ENCODE results near the gene DSCAML1. TPM values are rescaled to one million over a fixed set of nuclear protein-coding genes. Genes with fewer than 3 reads are reported as not detected.

The DSCAML1 gene
- total and polyA plus RNA-seq, 4 donors, result 0.18 to 1.5 (median 1.1) TPM

DNA sequence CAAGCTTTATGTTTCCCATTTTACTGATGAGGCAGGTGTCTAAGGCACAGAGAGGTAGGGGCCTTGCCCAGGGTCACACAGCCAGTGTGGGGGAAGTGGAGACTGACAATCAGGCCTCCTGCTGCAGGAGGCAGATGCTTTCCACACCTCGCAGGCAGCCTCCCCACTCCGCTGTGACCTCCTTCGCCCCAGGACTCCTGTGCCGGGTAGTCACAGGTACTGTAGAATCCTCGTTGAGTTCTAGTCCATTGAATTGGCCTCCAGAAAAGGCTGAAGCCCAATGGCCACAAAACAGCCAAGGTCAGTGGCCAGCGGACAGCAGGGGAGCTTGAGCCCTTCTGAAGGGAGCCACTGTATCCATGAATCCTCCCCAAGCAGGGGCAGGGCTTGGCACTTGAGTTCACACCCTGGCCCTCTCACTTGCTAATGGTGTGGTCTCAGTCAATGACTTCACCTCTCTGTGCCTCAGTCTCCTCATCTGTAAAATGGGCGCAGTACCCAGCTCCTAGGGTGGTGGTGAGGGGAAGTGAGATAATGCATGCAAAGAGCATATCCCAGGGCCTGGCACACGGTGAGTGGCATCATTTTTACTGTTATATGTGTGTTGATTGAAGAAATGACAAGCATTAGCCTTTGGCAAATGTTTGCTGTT, 28.6 kb upstream of the DSCAML1 start:
- DNase-seq, result peak in 1 of 3 donors; percentile 12
- Histone ChIP-seq H3K27ac (ENCODE audit: low read depth in 1 of 2, low read length in 1 of 2) (no peak overlapping the region), H3K27me3 (ENCODE audit: control insufficient read depth in 3 of 3, insufficient read depth in 3 of 3, low read length in 2 of 3) (no peaks in the 10 kb centered on the region), H3K9me3 (ENCODE audit: control insufficient read depth in 4 of 4, insufficient read depth in 3 of 4, low read length in 3 of 4) (no peaks in the 10 kb centered on the region), H3K9ac (ENCODE audit: insufficient read depth in 1 of 2, low read length in 2 of 2) (peak overlapping the region in 1 of 2 donors; percentile 32), H3K36me3 (ENCODE audit: control insufficient read depth in 4 of 4, insufficient read depth in 4 of 4, low read length in 4 of 4) (no peaks in the 10 kb centered on the region), H3K4me1 (ENCODE audit: control insufficient read depth in 5 of 5, insufficient read depth in 5 of 5, low read length in 5 of 5) (peaks cover 0 to 62% (median 39%) of the 10 kb centered on the region in 5 donors), H3K4me3 (no peak overlapping the region)
- TF ChIP-seq, protein P1, sequence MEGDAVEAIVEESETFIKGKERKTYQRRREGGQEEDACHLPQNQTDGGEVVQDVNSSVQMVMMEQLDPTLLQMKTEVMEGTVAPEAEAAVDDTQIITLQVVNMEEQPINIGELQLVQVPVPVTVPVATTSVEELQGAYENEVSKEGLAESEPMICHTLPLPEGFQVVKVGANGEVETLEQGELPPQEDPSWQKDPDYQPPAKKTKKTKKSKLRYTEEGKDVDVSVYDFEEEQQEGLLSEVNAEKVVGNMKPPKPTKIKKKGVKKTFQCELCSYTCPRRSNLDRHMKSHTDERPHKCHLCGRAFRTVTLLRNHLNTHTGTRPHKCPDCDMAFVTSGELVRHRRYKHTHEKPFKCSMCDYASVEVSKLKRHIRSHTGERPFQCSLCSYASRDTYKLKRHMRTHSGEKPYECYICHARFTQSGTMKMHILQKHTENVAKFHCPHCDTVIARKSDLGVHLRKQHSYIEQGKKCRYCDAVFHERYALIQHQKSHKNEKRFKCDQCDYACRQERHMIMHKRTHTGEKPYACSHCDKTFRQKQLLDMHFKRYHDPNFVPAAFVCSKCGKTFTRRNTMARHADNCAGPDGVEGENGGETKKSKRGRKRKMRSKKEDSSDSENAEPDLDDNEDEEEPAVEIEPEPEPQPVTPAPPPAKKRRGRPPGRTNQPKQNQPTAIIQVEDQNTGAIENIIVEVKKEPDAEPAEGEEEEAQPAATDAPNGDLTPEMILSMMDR (IDR thresholded peaks at IDR 0.05; ENCODE audit: control extremely low read depth, extremely low read depth), result no peak
- no peak for ATAC-seq (ENCODE audit: insufficient read depth, low FRiP score)
- WGBS, 2 donors, result 86 to 91% methylated on average over 8 of the region's 8 CpGs

DNA sequence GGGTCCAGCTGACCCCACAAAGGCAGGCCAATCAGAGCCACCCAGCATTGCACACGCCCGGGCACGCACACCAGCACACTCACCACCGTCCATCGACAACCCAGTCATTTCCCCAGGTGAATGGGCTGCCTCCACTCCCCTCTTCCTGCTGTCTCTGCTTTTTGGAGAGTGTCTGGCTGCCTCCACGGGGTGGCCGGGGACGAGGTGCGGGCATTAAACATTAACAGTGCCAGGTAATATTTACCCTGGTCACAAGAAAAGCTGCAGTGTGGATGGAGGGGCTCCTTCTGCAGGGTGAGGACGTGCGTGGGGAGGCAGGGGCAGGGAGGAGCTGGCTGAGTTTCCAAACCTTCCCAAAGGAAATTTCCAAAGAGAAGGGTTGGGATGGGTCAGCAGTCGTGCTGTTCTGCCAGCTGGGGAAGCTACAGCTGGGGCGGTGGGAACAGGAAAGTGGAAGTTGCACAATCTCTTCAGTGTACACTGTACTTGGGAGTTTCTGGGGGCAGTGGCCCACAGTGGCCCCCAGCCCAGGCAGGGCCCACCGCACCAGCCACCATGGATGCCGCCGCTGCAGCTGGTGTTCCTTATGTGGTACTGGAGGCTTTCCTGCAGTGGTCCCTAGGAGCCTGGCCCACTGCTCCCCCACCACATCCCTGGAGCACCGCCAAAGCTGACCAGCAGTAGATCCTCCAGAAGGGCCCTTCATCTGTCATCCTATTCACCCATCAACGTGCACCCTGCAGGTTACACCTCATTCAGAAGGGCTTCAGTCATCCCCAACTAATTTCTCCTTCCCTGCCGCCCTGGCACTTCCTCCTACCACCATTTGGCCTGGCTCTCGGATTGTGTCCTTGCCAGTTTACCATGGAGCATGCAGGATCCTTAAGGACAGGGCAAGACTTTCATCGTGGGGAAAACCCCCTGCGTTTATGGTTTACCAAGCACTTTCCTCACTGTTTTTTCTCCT, 27.8 kb upstream of the DSCAML1 start, which contains the start of gene FXYD2:
TSS of gene FXYD2 (minus strand) at position 174 of the 967 bp plus-strand sequence. CDS start at position 108, 66 bp downstream.
- no peak within 1 kb of the TSS for H3K4me3 ChIP-seq
- no peaks in the 10 kb centered on the region for H3K36me3 ChIP-seq (ENCODE audit: control insufficient read depth in 4 of 4, insufficient read depth in 4 of 4, low read length in 4 of 4)
- H3K4me1 ChIP-seq (ENCODE audit: control insufficient read depth in 5 of 5, insufficient read depth in 5 of 5, low read length in 5 of 5), result peaks cover 0 to 62% (median 39%) of the 10 kb centered on the region in 5 donors
- H3K27ac ChIP-seq (ENCODE audit: low read depth in 1 of 2, low read length in 1 of 2), result peak within 1 kb of the TSS; percentile 38 to 88
- 36 to 38% methylated on average over 22 of the region's 22 CpGs for WGBS, 2 donors
- DNase-seq (peak; percentile 83 to 94 (median 89)), ATAC-seq (ENCODE audit: insufficient read depth, low FRiP score) (no peak)
- peak within 1 kb of the TSS in 1 of 2 donors; percentile 32 for H3K9ac ChIP-seq (ENCODE audit: insufficient read depth in 1 of 2, low read length in 2 of 2)
- TF ChIP-seq, protein P1 (IDR thresholded peaks at IDR 0.05; ENCODE audit: control extremely low read depth, extremely low read depth), result no peak
- H3K27me3 ChIP-seq (ENCODE audit: control insufficient read depth in 3 of 3, insufficient read depth in 3 of 3, low read length in 2 of 3), result no peaks in the 10 kb centered on the region
- no peaks in the 10 kb centered on the region for H3K9me3 ChIP-seq (ENCODE audit: control insufficient read depth in 4 of 4, insufficient read depth in 3 of 4, low read length in 3 of 4)

DNA sequence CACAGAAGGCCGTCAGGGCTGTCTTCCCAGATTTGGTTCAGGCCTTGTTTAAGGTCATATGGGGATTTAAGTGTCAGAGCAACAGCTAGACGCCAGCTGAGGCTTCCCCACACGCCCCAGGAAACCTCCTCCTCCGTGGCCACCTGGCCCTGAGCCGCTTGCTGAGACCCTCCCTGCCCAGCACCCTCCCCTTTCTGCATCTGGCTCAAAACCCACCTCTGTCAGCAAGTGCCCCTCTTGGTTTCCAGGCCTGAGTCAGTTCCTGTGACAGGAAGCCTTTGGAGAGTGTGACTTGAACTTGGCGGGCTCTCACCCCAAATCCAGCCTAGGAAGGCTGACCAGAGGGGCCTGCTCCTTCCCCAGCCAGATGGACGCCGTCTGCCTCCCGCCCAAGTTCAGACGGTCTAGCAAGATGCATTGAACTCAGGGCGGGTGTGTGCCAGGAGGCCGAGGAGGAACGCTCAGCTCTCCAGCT, 27.0 kb upstream of the DSCAML1 start:
- peak; percentile 32 for ATAC-seq (ENCODE audit: insufficient read depth, low FRiP score)
- Histone ChIP-seq H3K27me3 (ENCODE audit: control insufficient read depth in 3 of 3, insufficient read depth in 3 of 3, low read length in 2 of 3) (no peaks in the 10 kb centered on the region), H3K36me3 (ENCODE audit: control insufficient read depth in 4 of 4, insufficient read depth in 4 of 4, low read length in 4 of 4) (no peaks in the 10 kb centered on the region), H3K4me3 (no peak overlapping the region), H3K27ac (ENCODE audit: low read depth in 1 of 2, low read length in 1 of 2) (peak overlapping the region; percentile 38 to 88), H3K9ac (ENCODE audit: insufficient read depth in 1 of 2, low read length in 2 of 2) (peak overlapping the region in 1 of 2 donors; percentile 24), H3K4me1 (ENCODE audit: control insufficient read depth in 5 of 5, insufficient read depth in 5 of 5, low read length in 5 of 5) (peaks cover 0 to 62% (median 39%) of the 10 kb centered on the region in 5 donors), H3K9me3 (ENCODE audit: control insufficient read depth in 4 of 4, insufficient read depth in 3 of 4, low read length in 3 of 4) (no peaks in the 10 kb centered on the region)
- WGBS, 2 donors, result 15 to 27% methylated on average over 13 of the region's 13 CpGs
- peak; percentile 85 to 95 (median 88) for DNase-seq
- TF ChIP-seq, protein P1 (IDR thresholded peaks at IDR 0.05; ENCODE audit: control extremely low read depth, extremely low read depth), result no peak
